ENCODE measurements around the gene RNF34. TPM values are rescaled to one million over a fixed set of nuclear protein-coding genes. Genes with fewer than 3 reads are reported as not detected.

RNF34 gene
- total RNA-seq, 1 experiment from 2014 or later, result 66.4 TPM

DNA sequence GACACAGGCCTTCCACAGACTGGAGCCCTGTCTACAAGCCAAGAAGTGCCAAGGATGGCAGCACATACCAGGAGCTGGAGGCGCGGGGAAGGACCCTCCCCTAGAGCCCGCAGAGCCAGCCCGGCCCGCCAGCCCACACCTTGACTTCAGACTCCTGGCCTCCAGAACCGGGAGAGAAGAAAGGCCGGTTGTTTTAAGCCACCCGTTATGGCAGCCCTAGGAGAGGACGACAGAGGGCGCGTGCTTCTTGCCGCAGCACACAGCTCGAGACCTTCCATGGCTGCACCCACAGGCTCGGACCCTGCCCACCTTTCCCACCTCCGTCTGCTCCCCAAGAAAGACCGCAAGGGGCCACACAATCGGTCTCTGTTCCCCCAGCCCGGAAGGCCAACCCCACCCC, 53.7 kb downstream of the RNF34 start:
- Histone ChIP-seq H2AFZ (ENCODE audit: low read length) (no peak overlapping the region), H3K56ac (ENCODE audit: insufficient read length, low read depth, low read length) (no peak overlapping the region), H3K79me2 (ENCODE audit: insufficient read depth, low read length) (peaks cover 5% of the 10 kb centered on the region; the same call in 1 of the 2 replicates), H4K91ac (ENCODE audit: insufficient read length, low read depth, low read length) (no peak overlapping the region), H3K27ac (ENCODE audit: insufficient read length, low read depth, low read length) (no peak overlapping the region), H3K9ac (ENCODE audit: extremely low read depth, insufficient read length, low read length) (no peak overlapping the region), H4K20me1 (ENCODE audit: control insufficient read depth, insufficient read depth, insufficient read length) (no peaks in the 10 kb centered on the region), H3K14ac (ENCODE audit: insufficient read depth, low read length) (no peak overlapping the region), H2BK120ac (ENCODE audit: low read depth, low read length, poor library complexity, severe bottlenecking) (no peak overlapping the region), H2BK12ac (ENCODE audit: insufficient read length, low read depth, low read length) (no peak overlapping the region), H3K18ac (ENCODE audit: insufficient read length, low read depth, low read length) (no peak overlapping the region), H4K8ac (replicated peaks; ENCODE audit: insufficient read length, low read depth, low read length) (no peak overlapping the region), H3K23me2 (ENCODE audit: insufficient read length, low read depth, low read length, poor library complexity, severe bottlenecking) (no peaks in the 10 kb centered on the region), H2BK15ac (ENCODE audit: low read depth, low read length) (no peak overlapping the region), H3K4ac (ENCODE audit: low read depth, low read length) (no peak overlapping the region), H2BK20ac (ENCODE audit: low read depth, low read length, poor library complexity, severe bottlenecking) (no peak overlapping the region), H3K9me3 (ENCODE audit: control insufficient read depth, low read depth, low read length) (no peaks in the 10 kb centered on the region), H3K4me1 (ENCODE audit: insufficient read depth, low read length) (no peaks in the 10 kb centered on the region), H3K23ac (ENCODE audit: insufficient read length, low read depth, low read length) (no peak overlapping the region), H3K27me3 (ENCODE audit: insufficient read depth, low read length) (no peaks in the 10 kb centered on the region), H3K79me1 (ENCODE audit: insufficient read depth, low read depth, low read length, poor library complexity, severe bottlenecking) (peaks cover 12% of the 10 kb centered on the region), H3T11ph (ENCODE audit: low read length) (no peak overlapping the region), H3K4me2 (ENCODE audit: insufficient read depth, insufficient read length, low read length) (no peak overlapping the region), H2BK5ac (ENCODE audit: insufficient read length, low read length) (no peak overlapping the region), H4K5ac (ENCODE audit: insufficient read length, low read depth, low read length) (no peak overlapping the region), H2AK5ac (ENCODE audit: insufficient read length, low read length) (no peak overlapping the region)
- TF ChIP-seq, protein P1, sequence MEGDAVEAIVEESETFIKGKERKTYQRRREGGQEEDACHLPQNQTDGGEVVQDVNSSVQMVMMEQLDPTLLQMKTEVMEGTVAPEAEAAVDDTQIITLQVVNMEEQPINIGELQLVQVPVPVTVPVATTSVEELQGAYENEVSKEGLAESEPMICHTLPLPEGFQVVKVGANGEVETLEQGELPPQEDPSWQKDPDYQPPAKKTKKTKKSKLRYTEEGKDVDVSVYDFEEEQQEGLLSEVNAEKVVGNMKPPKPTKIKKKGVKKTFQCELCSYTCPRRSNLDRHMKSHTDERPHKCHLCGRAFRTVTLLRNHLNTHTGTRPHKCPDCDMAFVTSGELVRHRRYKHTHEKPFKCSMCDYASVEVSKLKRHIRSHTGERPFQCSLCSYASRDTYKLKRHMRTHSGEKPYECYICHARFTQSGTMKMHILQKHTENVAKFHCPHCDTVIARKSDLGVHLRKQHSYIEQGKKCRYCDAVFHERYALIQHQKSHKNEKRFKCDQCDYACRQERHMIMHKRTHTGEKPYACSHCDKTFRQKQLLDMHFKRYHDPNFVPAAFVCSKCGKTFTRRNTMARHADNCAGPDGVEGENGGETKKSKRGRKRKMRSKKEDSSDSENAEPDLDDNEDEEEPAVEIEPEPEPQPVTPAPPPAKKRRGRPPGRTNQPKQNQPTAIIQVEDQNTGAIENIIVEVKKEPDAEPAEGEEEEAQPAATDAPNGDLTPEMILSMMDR (conservative IDR thresholded peaks at IDR 0.05), result no peak
- no CpG with 5 or more reads among the region's 18 CpGs for WGBS (ENCODE audit: extremely low coverage, insufficient read length, low lambda C conversion rate)
- H3K9me3 Mint-ChIP-seq, result no peaks in the 10 kb centered on the region
- H3K4me3 Mint-ChIP-seq, result peak overlapping the region in 1 of 2 experiments; percentile 50; a peak in 2 of 5 replicates
- H3K4me1 Mint-ChIP-seq, result peaks cover 11 to 19% of the 10 kb centered on the region in 2 experiments
- peak overlapping the region in 1 of 3 experiments; percentile 85; a peak in 2 of 7 replicates for H3K27ac Mint-ChIP-seq
- no peaks in the 10 kb centered on the region; the same call in 1 of the 2 replicates for H3K27me3 Mint-ChIP-seq (ENCODE audit: low read depth)
- peaks cover 6 to 39% (median 25%) of the 10 kb centered on the region in 3 experiments; a peak in 6 of 7 replicates for H3K36me3 Mint-ChIP-seq (ENCODE audit: insufficient read depth in 1 of 3, low read depth in 3 of 3)
- peak; percentile 64 for DNase-seq

All from H9 (cell line).